Fibroblast of lung (primary cell): ENCODE results near the gene P2RY11. TPM values are rescaled to one million over a fixed set of nuclear protein-coding genes. Genes with fewer than 3 reads are reported as not detected.

Experiments
- DNase-seq, 2 donors: peaks; one replicate each; pipeline versions ENCODE4 v3.0.0 to v3.0.0-alpha.2; 2010; ENCODE audit warnings: low read depth in 2 of 2
- H2AFZ ChIP-seq: 2 replicates; pipeline ENCODE4 v1.5.1; 2012; ENCODE audit warnings: low read length, control low read depth, inconsistent platforms
- H3K27ac ChIP-seq: 2 replicates; pipeline ENCODE4 v1.5.1; 2011; ENCODE audit warnings: low read length, control low read depth; ENCODE audit not compliant: insufficient read depth
- H3K27me3 ChIP-seq: 2 replicates; pipeline ENCODE4 v1.5.1; 2011; ENCODE audit warnings: mild to moderate bottlenecking, low read length; ENCODE audit not compliant: control insufficient read depth, insufficient read depth
- H3K36me3 ChIP-seq: 2 replicates; pipeline ENCODE4 v1.5.1; 2011; ENCODE audit warnings: low read length; ENCODE audit not compliant: control insufficient read depth, insufficient read depth
- H3K4me1 ChIP-seq: 2 replicates; pipeline ENCODE4 v1.5.1; 2011; ENCODE audit warnings: low read length; ENCODE audit not compliant: control insufficient read depth, insufficient read depth; ENCODE audit errors: extremely low read depth
- H3K4me2 ChIP-seq: 2 replicates; pipeline ENCODE4 v1.5.1; 2011; ENCODE audit warnings: low read length, control low read depth; ENCODE audit not compliant: insufficient read depth; ENCODE audit errors: extremely low read depth
- H3K4me3 ChIP-seq, 4 experiments: fragments of 200-600 bp in 1 of 4; sonication (generic) in 1 of 4; replicated peaks in 1 of 4; 2 replicates each; pipeline ENCODE4 v1.5.1; 2011 to 2016; ENCODE audit warnings: low read length in 4 of 4, low read depth in 3 of 4, mild to moderate bottlenecking in 3 of 4, control low read depth in 2 of 4, inconsistent platforms in 1 of 4, mixed read lengths in 1 of 4; ENCODE audit not compliant: insufficient read depth in 1 of 4; ENCODE audit errors: control extremely low read depth in 1 of 4
- H3K79me2 ChIP-seq: 2 replicates; pipeline ENCODE4 v1.5.1; 2012; ENCODE audit warnings: mild to moderate bottlenecking, low read length, inconsistent platforms; ENCODE audit not compliant: control insufficient read depth, insufficient read depth
- H3K9ac ChIP-seq: 2 replicates; pipeline ENCODE4 v1.5.1; 2011; ENCODE audit warnings: mild to moderate bottlenecking, low read length, control low read depth; ENCODE audit not compliant: insufficient read depth
- H3K9me3 ChIP-seq: 2 replicates; pipeline ENCODE4 v1.5.1; 2012; ENCODE audit warnings: low read depth, low read length; ENCODE audit not compliant: control insufficient read depth, insufficient read depth
- H4K20me1 ChIP-seq: 2 replicates; pipeline ENCODE4 v1.5.1; 2011; ENCODE audit warnings: low read length; ENCODE audit not compliant: control insufficient read depth, insufficient read depth; ENCODE audit errors: extremely low read depth
- EZH2 ChIP-seq: IDR thresholded peaks from 2 replicates; pipeline ENCODE4 v1.5.1; 2012; ENCODE audit warnings: low read length, control low read depth, mild to moderate bottlenecking; ENCODE audit errors: missing control alignments
- polyA plus RNA-seq, 2 donors: library from polyadenylated mRNA; depleted of rRNA in 1 of 2; stranded (reverse) in 1 of 2; unstranded in 1 of 2; fragments of >200 nt; gene quantifications; 2 replicates each; pipeline ENCODE4 v1.2.1, GENCODE V29; 2011 to 2012; ENCODE audit warnings: missing spikeins in 1 of 2
- total RNA-seq: library from RNA; depleted of rRNA; stranded (reverse); fragments of >200 nt; gene quantifications from 2 replicates; pipeline ENCODE4 v1.2.1, GENCODE V29; 2014
- TF ChIP-seq, protein P1 (sequence below), 2 donors: IDR thresholded peaks in 1 of 2; conservative IDR thresholded peaks in 1 of 2; 1 replicate in 1 of 2; 2 replicates in 1 of 2; pipeline ENCODE4 v1.5.1; 2011 to 2012; ENCODE audit warnings: low read length in 2 of 2, control low read depth in 1 of 2, inconsistent platforms in 1 of 2, low read depth in 1 of 2, mild to moderate bottlenecking in 1 of 2

The P2RY11 gene
- total and polyA plus RNA-seq, 2 donors (not counting 1 experiment from before 2014, with no cell fraction given), result 0.68 to 3.3 TPM

DNA sequence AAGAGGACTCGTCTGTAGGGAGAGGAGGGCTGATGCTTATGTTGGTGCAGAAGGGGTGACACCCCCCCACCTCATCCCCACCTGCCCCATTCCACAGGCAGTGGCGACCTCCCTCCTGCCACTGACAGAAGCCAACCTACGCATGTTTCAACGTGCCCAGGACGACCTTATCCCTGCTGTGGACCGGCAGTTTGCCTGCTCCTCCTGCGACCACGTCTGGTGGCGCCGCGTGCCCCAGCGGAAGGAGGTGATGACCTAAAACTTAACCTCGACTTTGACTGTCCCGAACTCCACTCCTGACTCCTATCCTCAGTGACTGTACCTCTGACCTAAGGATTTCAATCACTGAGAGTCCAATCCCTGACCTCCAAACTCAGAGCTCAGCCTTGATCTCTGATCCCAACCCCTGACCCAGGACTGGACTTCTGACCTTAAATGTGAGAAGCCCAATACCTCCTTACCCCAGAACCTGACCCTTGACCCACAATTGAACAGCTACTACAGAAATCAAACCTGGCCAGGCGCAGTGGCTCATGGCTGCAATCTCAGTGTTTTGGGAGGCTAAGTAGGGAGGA, 21.6 kb upstream of the P2RY11 start:
- no peak for DNase-seq
- H3K79me2 ChIP-seq, result no peaks in the 10 kb centered on the region
- H3K9me3 ChIP-seq, result no peaks in the 10 kb centered on the region
- H3K4me3 ChIP-seq, result no peak overlapping the region
- no peaks in the 10 kb centered on the region for H4K20me1 ChIP-seq
- H3K9ac ChIP-seq, result no peak overlapping the region
- no peak overlapping the region for H2AFZ ChIP-seq
- peaks cover 13% of the 10 kb centered on the region for H3K36me3 ChIP-seq
- H3K27ac ChIP-seq, result no peak overlapping the region
- H3K27me3 ChIP-seq, result no peaks in the 10 kb centered on the region
- no peak overlapping the region for H3K4me2 ChIP-seq
- TF ChIP-seq, protein P1, sequence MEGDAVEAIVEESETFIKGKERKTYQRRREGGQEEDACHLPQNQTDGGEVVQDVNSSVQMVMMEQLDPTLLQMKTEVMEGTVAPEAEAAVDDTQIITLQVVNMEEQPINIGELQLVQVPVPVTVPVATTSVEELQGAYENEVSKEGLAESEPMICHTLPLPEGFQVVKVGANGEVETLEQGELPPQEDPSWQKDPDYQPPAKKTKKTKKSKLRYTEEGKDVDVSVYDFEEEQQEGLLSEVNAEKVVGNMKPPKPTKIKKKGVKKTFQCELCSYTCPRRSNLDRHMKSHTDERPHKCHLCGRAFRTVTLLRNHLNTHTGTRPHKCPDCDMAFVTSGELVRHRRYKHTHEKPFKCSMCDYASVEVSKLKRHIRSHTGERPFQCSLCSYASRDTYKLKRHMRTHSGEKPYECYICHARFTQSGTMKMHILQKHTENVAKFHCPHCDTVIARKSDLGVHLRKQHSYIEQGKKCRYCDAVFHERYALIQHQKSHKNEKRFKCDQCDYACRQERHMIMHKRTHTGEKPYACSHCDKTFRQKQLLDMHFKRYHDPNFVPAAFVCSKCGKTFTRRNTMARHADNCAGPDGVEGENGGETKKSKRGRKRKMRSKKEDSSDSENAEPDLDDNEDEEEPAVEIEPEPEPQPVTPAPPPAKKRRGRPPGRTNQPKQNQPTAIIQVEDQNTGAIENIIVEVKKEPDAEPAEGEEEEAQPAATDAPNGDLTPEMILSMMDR (conservative IDR thresholded peaks at IDR 0.05 in 1 of 2, IDR thresholded peaks at IDR 0.05 in 1 of 2; ENCODE audit: low read depth in 1 of 2, low read length in 2 of 2), result no peak
- no peak for TF ChIP-seq EZH2
- H3K4me1 ChIP-seq, result no peaks in the 10 kb centered on the region

DNA sequence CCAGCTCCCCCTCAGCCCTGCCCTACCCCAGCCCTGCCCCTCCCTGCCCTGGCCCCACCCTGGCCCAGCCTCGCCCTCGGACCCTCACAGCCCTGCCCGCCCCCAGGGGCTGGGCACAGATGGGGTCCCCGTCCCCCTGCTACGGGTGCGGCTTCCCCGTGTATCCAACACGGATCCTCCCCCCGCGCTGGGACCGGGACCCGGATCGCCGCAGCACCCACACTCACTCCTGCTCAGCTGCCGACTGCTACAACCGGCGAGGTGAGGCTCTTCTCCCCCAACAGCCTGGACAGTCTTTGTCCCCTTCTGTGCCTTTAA, 20.2 kb upstream of the P2RY11 start:
- no peak overlapping the region for H3K4me3 ChIP-seq
- peaks cover 13% of the 10 kb centered on the region for H3K36me3 ChIP-seq
- no peaks in the 10 kb centered on the region for H3K79me2 ChIP-seq
- no peak for DNase-seq
- no peaks in the 10 kb centered on the region for H3K27me3 ChIP-seq
- H3K9ac ChIP-seq, result no peak overlapping the region
- H3K9me3 ChIP-seq, result no peaks in the 10 kb centered on the region
- no peak overlapping the region for H2AFZ ChIP-seq
- no peak for TF ChIP-seq EZH2
- TF ChIP-seq, protein P1 (conservative IDR thresholded peaks at IDR 0.05 in 1 of 2, IDR thresholded peaks at IDR 0.05 in 1 of 2; ENCODE audit: low read depth in 1 of 2, low read length in 2 of 2), result no peak
- H3K4me1 ChIP-seq, result peaks cover 6% of the 10 kb centered on the region
- no peaks in the 10 kb centered on the region for H4K20me1 ChIP-seq
- no peak overlapping the region for H3K27ac ChIP-seq
- no peak overlapping the region for H3K4me2 ChIP-seq

GRCh38 chr19:10091895-10092641, 19.4 kb upstream of the P2RY11 start:
- DNase-seq, result no peak

More at GRCh38 chr19:10091895-10092641, 19.4 kb upstream of the P2RY11 start:
- Histone ChIP-seq H3K27me3 (no peaks in the 10 kb centered on the region), H3K27ac (no peak overlapping the region), H4K20me1 (no peaks in the 10 kb centered on the region), H3K79me2 (no peaks in the 10 kb centered on the region), H3K4me2 (no peak overlapping the region), H3K36me3 (peaks cover 13% of the 10 kb centered on the region), H3K4me1 (peaks cover 10% of the 10 kb centered on the region), H3K4me3 (no peak overlapping the region), H3K9me3 (no peaks in the 10 kb centered on the region), H2AFZ (no peak overlapping the region), H3K9ac (no peak overlapping the region)
- TF ChIP-seq, protein P1 (conservative IDR thresholded peaks at IDR 0.05 in 1 of 2, IDR thresholded peaks at IDR 0.05 in 1 of 2; ENCODE audit: low read depth in 1 of 2, low read length in 2 of 2), result no peak
- TF ChIP-seq EZH2, result no peak
